Fibroblast of skin of scalp (primary cell): Measurements from ENCODE around the gene EXOG.

ENCODE experiments used
- DNase-seq: peaks from one replicate; pipeline ENCODE4 v3.0.0-alpha.2; 2013

The EXOG gene

DNA sequence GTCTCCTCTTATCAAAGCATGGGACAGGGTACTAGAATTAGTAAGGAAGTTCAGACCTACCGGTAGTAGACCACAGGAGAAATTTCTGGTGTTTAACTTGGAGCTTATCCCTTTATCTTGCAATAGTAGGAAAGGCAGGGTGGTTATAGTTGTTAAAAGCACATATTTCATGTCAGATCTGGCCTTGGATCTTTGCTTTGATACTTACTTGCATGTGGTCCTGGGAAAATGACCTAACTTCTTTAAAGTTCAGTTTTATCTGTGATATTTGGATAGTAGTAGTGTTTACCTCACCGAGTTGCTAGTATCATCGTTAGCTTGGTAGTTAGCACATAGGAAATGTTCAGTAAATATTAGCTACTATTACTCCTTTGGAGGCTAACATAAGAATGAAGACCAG, 15.4 kb downstream of the EXOG start:
- no peak for DNase-seq

DNA sequence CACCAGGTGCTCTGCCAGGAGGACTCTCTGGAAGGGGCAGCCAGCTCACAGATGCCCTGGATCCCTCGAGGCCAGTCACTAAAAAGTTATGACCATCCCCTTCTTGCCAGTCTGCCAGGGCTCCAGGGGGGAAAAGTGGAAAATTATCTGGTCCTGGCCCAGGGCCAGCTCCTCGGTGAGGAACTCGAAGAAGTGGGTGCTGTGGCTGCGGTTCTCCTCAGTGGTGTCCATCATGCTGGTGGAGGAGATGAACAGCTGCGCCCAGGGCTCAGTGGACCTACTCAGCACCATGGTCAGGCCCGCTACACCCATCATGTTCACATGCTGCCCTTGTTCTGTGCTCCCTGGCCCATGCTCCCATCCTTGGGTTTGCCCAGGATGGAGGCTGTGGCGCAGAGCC, 19.2 kb downstream of the EXOG start:
- no peak for DNase-seq

DNA sequence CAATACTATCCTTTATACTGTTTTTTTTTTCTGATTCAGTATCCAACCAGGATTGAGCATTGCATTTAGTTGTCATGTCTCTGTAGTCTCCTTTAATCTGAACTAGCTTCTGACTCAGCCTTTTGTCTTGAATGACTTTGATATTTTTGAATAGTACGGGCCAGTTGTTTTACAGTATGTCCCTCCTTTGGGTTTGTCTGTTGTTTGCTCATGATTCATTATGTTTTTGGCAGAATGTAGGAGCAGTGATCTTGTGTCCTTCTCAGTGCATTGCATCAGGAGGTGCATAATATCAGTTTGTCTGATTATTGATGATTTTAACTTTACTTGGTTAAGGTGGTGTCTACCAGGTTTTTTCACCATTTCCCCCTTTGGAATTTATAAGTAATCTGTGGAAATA, 20.5 kb downstream of the EXOG start:
- no peak for DNase-seq

DNA sequence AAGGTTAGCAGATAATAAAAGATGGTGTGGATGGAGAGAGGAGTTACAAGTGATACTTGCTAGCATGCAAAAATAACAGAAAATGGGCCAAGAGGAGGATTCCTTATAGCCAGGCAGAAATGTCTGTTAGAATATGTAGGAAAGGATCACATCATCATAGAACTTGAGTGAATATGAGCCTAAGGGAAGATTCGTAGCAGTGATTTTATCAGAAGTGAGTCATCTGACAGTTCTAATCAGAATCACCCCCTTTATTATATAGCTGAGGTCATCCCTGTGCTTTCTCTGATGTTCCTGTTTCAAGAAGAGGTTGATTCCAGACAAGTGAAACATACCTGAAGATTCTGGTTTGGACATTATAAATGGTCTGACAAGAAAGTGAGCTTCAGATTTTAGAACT, 22.9 kb downstream of the EXOG start:
- no peak for DNase-seq

DNA sequence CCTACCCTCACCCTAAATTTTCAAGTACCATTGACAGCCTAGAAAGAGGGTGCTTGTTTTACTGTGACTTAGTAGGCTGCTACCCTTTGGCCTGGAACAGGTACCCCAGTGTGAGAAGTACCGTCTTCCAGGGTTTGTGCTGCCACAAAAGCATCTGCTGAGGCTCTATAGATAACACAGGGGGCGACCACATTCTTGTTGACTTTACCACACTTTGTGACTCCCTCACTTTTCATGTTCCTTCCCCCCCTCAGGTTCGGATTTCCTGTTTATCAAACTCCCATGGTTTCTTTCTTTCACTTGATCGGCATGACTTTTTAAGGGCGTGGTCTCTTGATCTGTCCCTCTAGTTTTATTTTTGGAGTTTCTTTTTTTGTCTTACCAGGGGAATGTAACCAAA, 23.5 kb downstream of the EXOG start:
- DNase-seq, result no peak

DNA sequence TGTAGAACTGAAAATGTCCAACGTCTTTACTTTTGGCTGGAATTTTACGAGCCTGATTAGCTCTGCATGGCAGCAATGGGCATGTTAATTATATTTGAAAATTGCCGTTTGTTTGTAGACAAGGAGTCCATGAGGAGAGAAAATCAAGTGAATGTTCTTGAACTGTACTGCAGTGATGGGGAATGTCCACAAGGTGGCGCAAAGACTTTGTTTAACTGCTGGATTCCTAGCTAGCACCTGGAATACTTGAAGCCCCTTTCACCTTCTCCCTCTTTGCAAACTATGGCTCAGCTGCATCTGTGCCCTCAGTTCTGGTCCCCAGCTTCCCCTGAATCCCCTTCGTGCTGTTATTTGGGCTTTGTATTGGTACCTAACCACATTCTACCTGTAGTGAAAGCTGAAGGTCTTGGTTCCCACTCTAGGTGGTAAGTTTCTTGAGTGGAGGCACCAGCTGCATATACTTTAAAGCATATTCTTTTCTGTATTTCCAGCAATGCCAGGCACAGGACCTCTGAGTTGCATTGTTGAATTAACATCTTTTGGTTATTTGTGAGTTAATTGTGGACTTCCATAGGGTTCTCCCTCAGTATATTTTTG, 25.3 kb downstream of the EXOG start:
- peak; percentile 61 for DNase-seq

DNA sequence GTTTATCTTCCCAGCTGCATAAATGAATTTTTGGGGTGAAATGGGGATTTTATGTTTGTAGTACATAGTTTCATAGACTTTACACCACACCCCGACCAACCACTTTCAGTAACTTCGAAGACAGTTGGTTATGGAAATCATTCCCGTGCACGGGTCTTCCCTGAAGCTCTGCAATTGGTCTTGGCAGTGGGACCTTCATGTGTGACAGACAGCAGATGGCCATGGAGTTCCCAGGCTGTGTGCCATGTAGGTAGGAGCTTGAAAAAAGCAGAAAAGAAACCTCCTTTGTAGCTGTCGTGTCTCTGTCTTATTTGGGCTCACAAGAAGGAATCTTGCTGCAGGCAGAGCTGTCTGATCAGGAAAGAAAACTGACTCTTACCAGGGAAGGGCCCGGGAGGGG, 25.9 kb downstream of the EXOG start:
- no peak for DNase-seq

DNA sequence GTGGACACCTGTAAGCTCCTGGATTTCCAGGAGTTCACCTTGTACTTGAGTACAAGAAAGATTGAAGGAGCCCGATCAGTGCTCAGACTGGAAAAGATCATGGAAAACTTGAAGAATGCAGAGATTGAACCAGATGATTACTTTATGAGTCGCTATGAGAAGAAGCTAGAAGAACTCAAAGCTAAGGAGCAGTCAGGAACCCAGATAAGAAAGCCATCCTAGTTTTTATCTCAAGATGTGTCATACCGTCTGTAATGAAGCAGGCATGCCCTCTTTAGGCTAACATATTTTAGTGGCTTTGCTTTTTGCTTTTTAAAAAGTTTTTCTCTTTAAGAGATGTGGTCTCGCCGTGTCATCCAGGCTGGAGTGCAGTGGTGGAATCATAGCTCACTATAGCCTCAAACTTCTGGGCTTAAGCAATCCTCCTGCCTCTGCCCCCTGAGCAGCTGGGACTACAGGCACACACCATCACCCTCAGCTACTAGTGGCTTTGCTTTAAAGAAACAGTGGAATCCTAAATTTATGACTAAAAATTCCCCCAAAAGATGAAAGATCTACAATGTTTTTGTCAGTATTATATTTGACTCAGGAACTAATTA, 28.1 kb downstream of the EXOG start:
- peak; percentile 27 for DNase-seq

DNA sequence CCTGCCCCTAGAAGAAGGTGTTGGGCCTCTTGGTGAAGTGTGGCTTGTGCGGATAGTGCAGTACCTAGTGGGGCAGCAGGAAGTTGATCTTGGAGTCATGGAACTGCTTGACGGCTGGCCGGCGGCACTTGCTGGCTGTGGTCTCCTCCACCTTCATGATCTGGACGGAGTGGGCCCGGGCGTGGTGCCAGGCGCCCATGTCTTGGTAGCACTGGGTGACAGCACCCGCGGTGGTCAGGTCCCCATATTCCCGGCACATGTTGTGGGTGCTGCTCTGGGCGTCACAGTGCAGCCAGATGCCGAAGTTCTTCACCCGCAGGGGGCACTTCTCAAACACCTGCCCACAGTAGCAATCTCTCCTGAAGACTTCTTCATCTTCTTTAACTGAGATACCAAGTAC, 30.7 kb downstream of the EXOG start:
- no peak for DNase-seq

DNA sequence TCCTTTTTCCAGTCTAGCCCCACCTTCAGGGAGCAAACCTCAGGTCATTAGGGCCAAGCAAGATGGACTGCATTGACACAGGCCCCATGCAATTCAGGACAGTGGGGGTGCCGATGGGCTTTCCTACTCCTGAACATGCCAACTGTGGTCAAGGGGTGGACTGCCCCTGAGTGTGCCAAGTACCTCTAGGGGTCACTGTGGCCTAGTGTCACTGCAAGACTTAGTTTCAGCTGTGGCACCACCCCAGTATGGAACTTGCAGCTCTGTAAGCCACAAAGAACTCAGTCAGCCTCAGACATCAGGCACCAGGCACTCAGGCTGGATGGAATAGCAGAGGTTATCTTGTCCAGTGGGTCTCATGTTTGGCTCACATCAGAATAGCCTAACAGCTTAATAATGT, 32.3 kb downstream of the EXOG start:
- DNase-seq, result no peak

DNA sequence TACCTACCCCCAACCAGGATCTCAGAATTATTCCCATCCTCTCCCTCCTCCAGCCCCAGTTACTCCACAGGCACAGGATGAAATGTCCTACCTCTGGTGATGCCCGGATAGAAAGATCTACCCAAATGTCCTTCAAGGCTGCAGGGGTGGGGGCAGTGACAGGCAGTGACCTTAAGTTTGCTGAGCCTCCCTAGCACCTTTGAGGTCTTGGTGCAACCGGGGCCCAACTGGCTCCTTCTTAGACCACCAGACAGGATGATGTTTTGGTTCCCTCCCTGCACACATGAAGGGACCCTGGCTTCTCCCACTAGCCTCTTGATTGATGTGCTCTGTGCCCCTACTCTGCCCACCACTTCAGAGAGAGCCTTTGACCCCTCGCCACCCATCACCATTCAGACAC, 36.4 kb downstream of the EXOG start:
- DNase-seq, result no peak

DNA sequence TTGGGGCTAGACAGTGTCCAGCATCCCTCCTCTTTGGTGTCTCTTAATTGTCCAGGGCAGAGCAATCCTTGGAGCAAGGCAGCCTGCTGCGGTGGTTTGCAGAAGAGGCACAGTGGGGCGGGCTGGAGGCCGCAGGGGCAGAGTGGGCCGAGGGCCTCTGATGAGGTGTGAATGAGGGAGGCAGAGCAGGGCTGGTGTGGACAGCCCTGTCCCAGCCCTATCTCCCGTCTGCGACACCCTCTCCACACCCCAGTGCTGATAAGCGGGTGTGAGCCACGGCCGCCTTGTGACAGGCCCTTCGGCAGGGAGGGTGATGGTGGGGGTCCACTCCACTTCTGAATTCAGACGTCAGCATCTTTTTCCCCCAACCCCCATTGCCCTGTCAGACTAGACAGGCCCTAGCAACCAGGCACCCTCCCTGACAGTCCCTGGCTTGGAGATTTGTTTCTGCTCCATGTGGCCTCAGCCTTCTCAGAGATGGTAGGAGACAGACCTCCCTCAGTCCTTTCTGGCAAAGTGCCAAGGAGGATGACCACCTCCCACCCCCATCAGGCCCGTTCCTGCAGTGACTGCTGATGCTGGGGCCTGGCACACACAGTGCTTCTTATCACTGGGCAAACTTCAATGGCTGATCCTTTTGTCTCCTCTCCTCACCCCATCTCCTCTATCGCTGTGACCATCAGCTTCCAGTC, 37.3 kb downstream of the EXOG start:
- DNase-seq, result no peak

DNA sequence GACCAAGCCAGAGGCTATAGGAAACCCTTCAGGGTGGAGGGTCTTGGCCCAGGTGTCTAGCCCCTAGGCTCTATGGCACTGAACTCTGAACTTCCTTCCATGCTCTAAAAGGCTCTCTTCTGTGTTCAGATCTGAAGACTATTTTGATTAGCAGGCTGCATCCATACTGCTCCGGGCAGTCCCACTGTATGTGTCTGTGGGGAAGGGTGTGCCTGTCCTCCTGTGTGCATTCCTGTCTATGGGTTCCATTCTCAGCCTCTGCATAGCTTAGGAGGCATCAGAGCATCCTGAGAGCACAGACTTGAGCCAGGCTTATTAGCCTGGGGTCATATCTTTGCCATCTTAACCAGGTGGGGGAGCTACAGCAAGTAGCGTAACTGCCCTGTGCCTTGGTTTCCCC, 38.0 kb downstream of the EXOG start:
- DNase-seq, result no peak

DNA sequence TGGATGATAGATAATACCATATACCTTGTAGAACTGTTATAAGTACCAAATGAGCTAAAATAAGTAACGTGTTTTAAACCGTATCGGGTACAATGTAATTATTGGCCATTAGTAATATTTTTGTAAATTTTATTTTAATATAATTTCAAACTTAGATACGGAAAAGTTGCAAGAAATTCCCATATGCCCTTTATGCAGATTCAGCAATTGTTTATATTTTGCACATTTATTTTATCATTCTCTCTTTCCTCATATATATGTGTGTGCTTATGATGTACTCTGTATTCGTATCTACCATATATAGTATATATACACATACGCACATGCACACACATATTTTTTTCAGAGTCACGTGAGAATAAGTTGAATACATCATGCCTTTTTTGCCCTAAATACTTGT, 38.5 kb downstream of the EXOG start:
- DNase-seq, result no peak

DNA sequence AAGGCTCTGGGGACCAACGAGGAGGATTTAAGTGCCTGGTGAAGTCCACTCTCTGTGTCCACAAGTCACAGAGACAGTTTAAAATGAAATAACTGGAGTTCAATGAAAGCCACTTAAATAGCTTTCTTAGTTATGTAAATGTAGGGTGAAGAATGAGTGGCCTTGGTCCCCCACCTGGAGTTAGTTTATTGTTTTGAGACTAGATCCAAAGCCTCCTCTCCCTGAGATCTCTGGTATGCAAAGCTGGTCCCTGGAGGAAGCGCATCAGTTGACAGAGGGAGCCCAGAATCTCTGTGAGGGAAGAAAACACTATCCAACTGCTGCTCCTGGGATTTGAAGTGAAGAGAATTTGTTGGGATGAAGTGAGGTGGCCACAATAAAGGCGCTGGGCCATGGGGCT, 40.5 kb downstream of the EXOG start:
- no peak for DNase-seq

DNA sequence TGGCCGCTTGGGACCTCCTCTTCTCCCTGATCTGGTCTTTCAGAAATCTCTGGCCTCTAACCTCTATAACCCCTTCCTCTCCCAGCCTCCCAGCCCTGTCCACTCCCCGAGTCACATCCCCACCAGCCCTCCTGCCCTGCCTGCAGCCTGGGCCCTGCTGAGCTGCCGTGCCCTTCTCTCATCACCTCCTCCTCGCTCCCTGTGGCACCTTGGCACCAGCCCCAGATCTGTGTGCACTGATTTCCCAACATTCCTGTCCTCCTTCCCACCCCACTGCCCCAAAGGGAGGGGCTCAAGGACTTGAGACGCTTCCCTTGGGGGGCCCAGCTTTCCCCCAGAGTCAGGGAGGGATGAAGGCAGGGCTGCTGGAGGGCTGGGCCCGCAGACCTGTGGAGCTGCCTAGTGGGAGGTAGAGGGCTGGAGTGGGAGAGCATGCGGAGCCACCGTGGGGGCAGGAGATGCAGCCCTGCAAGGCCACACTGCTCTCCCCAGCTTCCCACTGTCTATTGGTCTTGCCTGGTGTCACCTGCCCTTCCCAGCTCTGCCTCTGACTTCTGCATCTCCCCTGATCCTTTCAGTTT, 42.7 kb downstream of the EXOG start:
- DNase-seq, result no peak

DNA sequence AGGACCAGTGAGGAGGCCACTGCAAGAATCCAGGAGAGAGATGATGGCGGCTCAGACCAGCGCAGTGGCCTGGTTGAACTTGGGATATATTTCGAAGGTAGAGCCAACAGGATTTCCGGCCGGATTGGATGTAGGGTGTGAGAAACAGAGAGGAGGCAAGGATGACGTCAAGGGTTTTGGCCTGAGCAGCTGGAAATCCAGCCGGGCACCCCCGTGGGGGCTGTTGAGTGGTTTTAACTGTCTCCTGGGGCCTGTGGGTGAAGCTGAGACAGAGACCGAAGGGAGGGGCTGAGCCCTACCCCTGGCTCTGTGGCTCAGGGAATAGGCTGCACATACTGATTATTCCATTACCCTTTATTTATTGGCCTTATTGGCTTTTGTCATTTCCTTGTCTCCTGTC, 45.7 kb downstream of the EXOG start:
- DNase-seq, result no peak

DNA sequence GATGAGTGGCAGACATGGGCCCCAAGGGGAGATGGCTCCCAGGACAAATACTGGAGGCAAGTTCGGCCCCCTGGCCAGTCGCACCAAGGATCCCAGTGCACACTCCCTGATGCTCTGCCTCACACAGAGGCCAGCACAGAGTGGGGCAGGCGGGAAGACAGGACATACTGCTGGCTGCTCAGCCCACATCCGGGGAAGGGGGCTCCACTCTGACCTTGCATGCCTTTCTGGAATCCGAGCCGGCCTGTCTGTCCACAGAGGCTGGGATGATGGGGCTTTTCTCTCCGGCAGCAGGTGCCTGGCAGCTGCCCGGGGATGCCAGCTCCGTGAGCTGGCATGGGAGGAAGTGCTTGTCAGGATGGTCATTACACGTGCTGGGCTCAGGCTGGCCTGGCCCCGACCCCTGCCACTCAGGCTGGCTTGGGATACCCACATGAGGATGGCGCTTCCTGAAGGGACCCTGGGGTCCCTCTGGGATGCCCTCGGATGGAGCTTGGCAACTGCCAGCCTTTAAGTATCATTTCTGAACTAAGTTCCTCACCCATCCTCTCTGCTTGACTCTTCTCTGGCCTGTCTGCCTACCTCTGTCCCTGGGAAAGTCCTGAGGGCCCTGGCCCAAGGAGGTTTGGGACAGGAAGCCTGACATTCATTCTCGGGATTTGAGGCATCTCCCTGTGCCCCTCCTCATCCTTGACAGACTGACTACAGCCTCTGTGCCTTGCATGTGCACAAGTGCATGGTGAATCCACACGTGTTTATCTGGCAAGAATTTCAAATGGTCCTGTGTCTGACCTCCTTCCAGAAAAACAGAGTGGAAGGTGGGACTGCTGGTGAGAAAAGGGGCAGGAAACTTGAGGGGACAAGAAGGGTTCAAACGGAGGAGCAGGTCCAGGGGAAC, 46.5 kb downstream of the EXOG start:
- DNase-seq, result no peak

DNA sequence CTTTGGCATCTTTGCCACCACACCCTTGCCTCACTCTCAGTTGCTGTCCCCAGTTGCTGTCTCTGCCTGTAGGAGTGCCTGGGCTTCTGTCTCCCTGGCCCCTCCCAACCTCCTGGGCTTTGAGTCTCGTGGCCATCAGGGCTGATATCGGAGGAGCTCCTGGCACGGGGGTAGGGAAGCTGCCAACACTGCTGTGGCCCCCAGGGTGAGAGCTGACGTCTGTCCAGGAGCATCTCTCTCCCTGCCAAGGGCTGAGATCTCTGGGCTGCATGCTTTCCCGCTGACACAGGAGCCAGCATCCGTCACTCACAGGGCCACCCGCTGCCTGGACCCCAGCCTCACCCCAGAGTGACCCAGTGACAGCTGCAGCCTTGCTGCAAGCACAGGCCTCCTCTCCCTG, 47.4 kb downstream of the EXOG start:
- no peak for DNase-seq

DNA sequence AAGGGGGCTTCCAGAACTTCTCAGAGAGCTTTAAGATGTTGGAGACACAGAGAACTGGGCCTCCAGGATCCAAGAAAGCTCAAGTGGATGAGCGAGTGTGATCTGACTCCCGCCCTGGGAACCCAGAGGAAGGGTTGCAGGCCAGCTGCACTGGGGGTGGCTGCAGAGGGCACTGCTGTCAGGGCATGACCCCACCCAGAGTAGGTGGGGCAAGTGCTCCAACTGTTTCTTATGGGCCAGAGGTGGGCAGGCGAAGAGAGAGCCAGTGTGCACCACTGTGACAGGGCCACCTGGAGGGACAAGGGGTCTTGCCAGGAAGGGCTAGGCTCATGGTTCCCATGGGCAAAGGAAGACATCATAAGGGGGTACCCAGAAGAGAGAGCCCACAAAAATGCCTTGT, 48.8 kb downstream of the EXOG start:
- DNase-seq, result no peak

DNA sequence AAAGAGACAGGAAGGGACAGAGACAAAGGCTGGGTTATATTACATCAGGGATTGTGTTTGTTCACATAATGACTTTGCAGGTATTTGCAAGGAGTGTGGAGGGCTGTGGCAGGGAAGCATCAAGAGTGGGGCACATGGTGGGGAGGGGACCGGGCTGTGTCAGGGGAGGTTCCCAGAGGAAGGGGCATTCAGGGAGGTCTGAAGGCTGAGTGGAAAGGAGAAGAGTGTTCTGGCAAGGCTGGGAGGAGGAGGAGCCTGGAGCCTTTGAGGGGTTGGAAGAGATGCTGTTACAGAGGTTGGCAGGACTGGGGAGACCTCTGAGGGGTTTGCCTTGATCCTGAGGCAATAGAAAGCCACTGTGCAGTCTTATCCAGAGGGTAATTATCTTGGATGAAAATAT, 49.4 kb downstream of the EXOG start:
- no peak for DNase-seq

DNA sequence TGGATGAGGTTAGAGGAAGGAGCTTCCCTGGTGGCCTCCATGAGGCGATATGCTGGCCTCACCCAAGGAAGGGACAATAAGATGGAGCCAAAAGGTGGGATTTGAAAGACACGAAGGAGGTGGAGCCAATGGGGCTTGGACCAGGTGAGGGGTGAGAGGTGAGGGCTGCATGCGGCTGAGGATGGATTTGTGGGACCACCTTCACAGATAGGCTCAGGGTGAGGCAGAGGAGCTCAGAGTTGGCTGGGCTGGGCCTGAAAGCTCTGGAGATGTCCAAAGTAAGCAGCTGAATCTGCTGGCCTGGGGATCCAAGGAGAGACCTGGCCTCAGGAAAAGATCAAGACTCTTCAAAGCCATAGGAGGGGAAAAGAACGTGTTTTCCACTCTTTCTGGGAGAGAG, 49.8 kb downstream of the EXOG start:
- DNase-seq, result no peak
